Epithelial cell of proximal tubule (primary cell): ENCODE results near the gene ZNF608. TPM values are rescaled to one million over a fixed set of nuclear protein-coding genes. Genes with fewer than 3 reads are reported as not detected.

Source experiments
- DNase-seq: peaks from one replicate; pipeline ENCODE4 v3.0.0-alpha.2; 2011; ENCODE audit warnings: low read depth
- H3K4me3 ChIP-seq: 2 replicates; pipeline ENCODE4 v1.5.1; 2011; ENCODE audit warnings: low read depth, mild to moderate bottlenecking, low read length
- total RNA-seq: library from RNA; depleted of rRNA; stranded (reverse); fragments of >200 nt; gene quantifications from 2 replicates; pipeline ENCODE4 v1.2.3, GENCODE V29; 2015
- TF ChIP-seq, protein P1 (sequence below): conservative IDR thresholded peaks from 2 replicates; pipeline ENCODE4 v1.5.1; 2012; ENCODE audit warnings: low read depth, mild to moderate bottlenecking, low read length

Gene ZNF608
- total RNA-seq, 1 donor from 2014 or later: 38.0 TPM

- no peak for DNase-seq
- TF ChIP-seq, protein P1, sequence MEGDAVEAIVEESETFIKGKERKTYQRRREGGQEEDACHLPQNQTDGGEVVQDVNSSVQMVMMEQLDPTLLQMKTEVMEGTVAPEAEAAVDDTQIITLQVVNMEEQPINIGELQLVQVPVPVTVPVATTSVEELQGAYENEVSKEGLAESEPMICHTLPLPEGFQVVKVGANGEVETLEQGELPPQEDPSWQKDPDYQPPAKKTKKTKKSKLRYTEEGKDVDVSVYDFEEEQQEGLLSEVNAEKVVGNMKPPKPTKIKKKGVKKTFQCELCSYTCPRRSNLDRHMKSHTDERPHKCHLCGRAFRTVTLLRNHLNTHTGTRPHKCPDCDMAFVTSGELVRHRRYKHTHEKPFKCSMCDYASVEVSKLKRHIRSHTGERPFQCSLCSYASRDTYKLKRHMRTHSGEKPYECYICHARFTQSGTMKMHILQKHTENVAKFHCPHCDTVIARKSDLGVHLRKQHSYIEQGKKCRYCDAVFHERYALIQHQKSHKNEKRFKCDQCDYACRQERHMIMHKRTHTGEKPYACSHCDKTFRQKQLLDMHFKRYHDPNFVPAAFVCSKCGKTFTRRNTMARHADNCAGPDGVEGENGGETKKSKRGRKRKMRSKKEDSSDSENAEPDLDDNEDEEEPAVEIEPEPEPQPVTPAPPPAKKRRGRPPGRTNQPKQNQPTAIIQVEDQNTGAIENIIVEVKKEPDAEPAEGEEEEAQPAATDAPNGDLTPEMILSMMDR: no peak
- H3K4me3 ChIP-seq: no peak overlapping the region
These were observed 37.4 kb upstream of the ZNF608 start for GRCh38 chr5:124783794-124784193.

- TF ChIP-seq, protein P1: no peak
- no peak for DNase-seq
These were observed 36.8 kb upstream of the ZNF608 start for GRCh38 chr5:124783285-124783684.

GRCh38 chr5:124782262-124782661 lies 35.8 kb upstream of the ZNF608 start:
- no peak overlapping the region for H3K4me3 ChIP-seq

More at GRCh38 chr5:124783285-124783684, 36.8 kb upstream of the ZNF608 start:
- no peak overlapping the region for H3K4me3 ChIP-seq

GRCh38 chr5:124780011-124780410 lies 33.6 kb upstream of the ZNF608 start:
- TF ChIP-seq, protein P1: no peak
- no peak overlapping the region for H3K4me3 ChIP-seq
- no peak for DNase-seq

More at GRCh38 chr5:124782262-124782661, 35.8 kb upstream of the ZNF608 start:
- TF ChIP-seq, protein P1: no peak
- no peak for DNase-seq

- no peak for DNase-seq
- H3K4me3 ChIP-seq: no peak overlapping the region
- TF ChIP-seq, protein P1: no peak
These were observed 27.2 kb upstream of the ZNF608 start for GRCh38 chr5:124773315-124774311.

GRCh38 chr5:124772457-124773200 lies 26.2 kb upstream of the ZNF608 start:
- no peak for DNase-seq
- TF ChIP-seq, protein P1: no peak
- H3K4me3 ChIP-seq: no peak overlapping the region
